HG02678 (cell line): ENCODE measurements around the gene OR6N2.

ENCODE experiments used
- ATAC-seq: cut with Tn5 transposase; IDR thresholded peaks from one replicate; pipeline ENCODE4 v1.9.1; 2021; ENCODE audit warnings: mild to moderate bottlenecking, moderate library complexity; ENCODE audit not compliant: unreplicated experiment

The OR6N2 gene

GRCh38 chr1:158781104-158781503, at the start of gene OR6N2:
Gene OR6N2, minus strand, starts transcription at chr1:158781204. Its CDS starts 3,569 bp downstream, at chr1:158777635.
- ATAC-seq, result no peak

- peak; percentile 62 for ATAC-seq
These were observed 49.2 kb upstream of the OR6N2 start for GRCh38 chr1:158830074-158830677.

- no peak for ATAC-seq
These were observed 40.7 kb upstream of the OR6N2 start for GRCh38 chr1:158821723-158822122.

GRCh38 chr1:158819461-158820443, 38.7 kb upstream of the OR6N2 start:
- ATAC-seq, result peak; percentile 47

- ATAC-seq, result no peak
These were observed 38.0 kb upstream of the OR6N2 start for GRCh38 chr1:158818975-158819431.

- no peak for ATAC-seq
These were observed 37.6 kb upstream of the OR6N2 start for GRCh38 chr1:158818560-158818959.

GRCh38 chr1:158814970-158815369, 34.0 kb upstream of the OR6N2 start:
- no peak for ATAC-seq

- no peak for ATAC-seq
These were observed 32.2 kb upstream of the OR6N2 start for GRCh38 chr1:158813164-158813563.

- ATAC-seq, result no peak
These were observed 31.3 kb upstream of the OR6N2 start for GRCh38 chr1:158812336-158812735.

- no peak for ATAC-seq
These were observed 29.3 kb upstream of the OR6N2 start for GRCh38 chr1:158810311-158810710.

- ATAC-seq, result no peak
These were observed 28.9 kb upstream of the OR6N2 start for GRCh38 chr1:158809862-158810261.

GRCh38 chr1:158809256-158809655, 28.3 kb upstream of the OR6N2 start:
- ATAC-seq, result no peak

- ATAC-seq, result no peak
These were observed 26.0 kb upstream of the OR6N2 start for GRCh38 chr1:158806916-158807536.

- no peak for ATAC-seq
These were observed 22.7 kb upstream of the OR6N2 start for GRCh38 chr1:158803678-158804077.

GRCh38 chr1:158801396-158801795, 20.4 kb upstream of the OR6N2 start:
- no peak for ATAC-seq

- ATAC-seq, result no peak
These were observed 19.5 kb upstream of the OR6N2 start for GRCh38 chr1:158800526-158800925.

- no peak for ATAC-seq
These were observed 18.7 kb upstream of the OR6N2 start for GRCh38 chr1:158799689-158800088.

GRCh38 chr1:158798531-158798930, 17.5 kb upstream of the OR6N2 start:
- ATAC-seq, result no peak

- no peak for ATAC-seq
These were observed 13.2 kb upstream of the OR6N2 start for GRCh38 chr1:158794247-158794646.

GRCh38 chr1:158793604-158794003, 12.6 kb upstream of the OR6N2 start:
- no peak for ATAC-seq
